Kidney tubule cell (primary cell): ENCODE results near the gene RGS7.
A peak's percentile ranks its signal among the peaks of the same experiment; 100 is the strongest.

Experiments used
- DNase-seq: peaks from one replicate; pipeline ENCODE4 v3.0.0-alpha.2; 2018; ENCODE audit warnings: low spot score

Gene RGS7

DNA sequence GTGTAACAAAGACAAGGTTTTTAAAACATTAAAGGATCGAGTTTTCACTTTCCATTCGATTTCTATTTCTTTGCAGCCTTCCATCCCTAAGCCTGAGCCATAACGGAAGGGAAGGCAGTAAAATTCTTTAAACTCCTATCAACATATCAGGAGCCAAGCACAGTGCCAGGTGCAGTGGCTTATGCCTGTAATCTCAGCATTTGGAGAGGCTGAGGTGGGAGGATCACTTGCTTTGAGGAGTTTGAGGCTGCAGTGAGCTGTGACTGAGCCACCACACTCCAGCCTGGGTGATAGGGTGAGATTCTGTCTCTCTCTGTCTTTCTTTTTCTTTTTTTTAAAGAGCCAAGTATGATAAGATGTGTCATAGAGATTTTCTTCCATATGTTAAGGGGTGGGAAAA is 527.5 kb downstream of the RGS7 start:
- DNase-seq = no peak

DNA sequence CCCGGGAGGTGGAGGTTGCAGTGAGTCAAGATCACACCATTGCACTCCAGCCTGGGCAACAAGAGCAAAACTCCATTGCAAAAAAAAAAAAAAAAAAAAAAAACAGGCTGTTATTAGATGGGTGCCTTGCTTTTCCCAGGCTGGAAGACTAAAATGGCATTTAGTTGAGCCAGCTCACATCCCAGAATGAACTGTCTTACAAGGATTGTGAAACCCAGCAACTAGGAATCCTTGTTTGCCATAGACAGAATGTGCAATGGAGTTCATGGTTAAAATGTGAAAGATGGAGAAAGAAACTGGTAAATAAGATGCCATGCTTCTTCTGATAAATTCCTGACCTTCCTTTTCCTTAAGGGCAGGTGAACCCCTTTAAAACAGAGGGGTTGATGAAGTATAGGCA is 529.2 kb downstream of the RGS7 start:
- DNase-seq = no peak

DNA sequence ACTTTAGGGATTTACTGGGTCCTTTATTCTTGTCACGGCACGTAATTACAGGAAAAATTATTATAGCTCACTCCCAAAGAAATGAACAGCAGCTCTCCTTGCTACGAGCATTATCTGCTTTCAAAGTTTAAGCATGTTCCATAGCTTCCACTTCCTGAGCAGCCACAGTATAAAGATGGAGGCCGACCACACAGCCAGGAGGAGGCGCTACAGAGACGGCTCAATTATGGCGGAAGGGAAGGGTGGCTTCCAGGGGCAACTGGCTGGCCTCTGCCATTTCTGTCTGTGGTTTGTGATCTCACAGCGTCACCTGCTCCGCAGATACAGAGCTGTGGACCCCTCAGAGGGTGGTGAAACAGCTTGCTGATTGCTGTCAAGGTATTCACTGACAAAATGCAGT is 532.8 kb downstream of the RGS7 start:
- no peak for DNase-seq

DNA sequence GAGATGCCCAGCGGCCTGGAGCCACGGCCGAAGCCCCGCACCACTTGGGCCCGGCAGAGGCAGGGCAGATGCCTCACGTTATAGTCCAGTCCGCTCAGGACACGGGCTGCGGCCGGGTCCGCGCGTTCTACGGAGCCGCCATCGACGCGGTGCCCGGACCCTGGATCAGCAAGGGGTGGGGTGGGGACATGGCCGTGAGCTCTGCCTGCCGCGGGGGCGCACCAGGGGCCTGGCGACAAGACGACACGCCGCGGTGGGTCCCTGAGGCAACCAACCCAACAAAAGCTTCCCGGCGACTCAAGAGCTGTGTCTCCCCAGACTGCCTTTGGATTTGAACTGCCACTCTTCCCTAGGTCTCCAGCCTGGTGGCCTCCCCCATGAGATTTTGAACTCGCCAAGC is 533.6 kb downstream of the RGS7 start:
- DNase-seq = no peak

GRCh38 chr1:240821925-240822324 is 535.1 kb downstream of the RGS7 start:
- no peak for DNase-seq

- no peak for DNase-seq
These were observed 536.2 kb downstream of the RGS7 start for GRCh38 chr1:240820816-240821215.

GRCh38 chr1:240816472-240816871 is 540.5 kb downstream of the RGS7 start:
- no peak for DNase-seq

DNA sequence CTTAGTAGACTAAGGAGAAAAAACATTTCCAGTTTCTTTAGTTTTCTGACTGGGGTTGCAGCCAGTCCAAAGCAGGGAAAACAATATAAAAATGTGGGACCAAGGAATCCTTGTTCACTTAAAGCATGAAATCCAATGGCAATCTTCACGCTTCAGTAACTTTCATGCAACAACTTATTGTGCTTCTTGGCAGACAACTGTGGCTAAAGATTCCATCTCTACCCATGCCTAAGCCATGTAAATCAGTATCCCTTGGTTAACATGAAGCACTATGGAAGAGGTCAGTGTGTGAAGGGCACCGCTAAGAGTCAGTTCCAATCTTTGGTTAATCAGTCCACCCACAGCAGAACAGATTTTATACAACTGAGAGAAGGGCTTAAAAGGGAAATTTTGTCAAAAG is 543.3 kb downstream of the RGS7 start:
- DNase-seq = peak; percentile 23

DNA sequence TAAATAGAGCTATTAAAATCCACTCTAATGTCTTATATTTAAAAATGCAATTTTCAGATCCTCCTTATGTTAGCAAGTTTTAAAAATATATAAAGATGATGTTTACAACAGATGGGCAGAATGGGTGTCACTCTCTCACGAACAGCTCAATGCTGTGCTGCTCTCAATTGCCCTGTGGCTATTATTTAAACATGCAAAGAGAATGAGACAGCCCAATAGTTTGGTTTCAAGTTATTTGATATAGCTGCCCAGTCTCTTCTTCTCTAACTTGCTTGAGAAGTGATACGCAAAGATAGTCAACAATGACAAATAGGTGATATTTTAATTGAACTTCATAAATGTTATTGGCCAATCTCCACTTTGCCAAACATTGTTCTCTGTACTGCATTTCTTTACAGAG is 545.7 kb downstream of the RGS7 start:
- DNase-seq = no peak

GRCh38 chr1:240808381-240808780 is 548.6 kb downstream of the RGS7 start:
- DNase-seq = no peak

DNA sequence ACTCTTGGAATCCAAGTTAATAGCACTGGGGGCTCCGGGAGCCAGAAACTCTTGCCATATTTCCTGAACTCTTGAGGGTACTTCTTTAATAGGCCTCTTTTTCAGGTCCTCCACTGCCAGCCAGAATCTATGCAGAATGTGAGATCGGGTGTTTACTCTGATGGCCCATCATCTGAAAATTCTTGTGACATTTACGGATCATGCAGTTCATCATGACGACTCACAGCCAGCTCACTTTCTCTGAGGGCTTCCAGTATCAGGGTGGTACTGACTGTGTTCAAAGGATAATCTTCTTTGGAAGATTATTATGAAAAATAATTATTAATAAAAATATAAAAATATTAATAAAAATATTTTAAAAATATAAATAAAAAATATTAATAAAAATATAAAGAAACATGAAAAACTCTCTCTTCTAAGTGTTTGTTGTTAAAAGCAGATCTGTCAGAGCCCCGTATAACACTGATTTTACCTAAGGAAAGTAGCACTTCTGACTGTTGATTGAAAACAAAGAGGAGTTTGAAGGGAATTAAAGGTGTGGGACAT is 550.7 kb downstream of the RGS7 start:
- DNase-seq = peak; percentile 19

DNA sequence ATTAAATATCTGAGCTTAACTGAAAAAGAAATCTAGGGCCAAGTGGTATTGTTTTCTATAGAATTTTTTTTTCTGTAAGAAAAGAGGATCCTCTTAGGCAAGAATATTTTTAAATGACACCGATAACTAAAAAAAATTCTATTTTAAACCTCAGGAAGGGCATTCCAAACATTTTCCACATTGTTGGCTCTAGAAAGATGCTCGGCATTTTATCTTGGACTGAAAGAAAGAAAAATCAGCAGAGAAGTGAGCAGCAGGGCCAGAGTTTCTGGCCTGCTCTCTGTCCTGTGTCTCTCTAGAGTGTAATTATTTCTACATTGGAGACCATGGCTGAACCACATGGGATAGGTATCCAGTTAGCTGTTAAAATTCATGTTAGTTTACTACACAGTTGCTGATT is 552.5 kb downstream of the RGS7 start:
- DNase-seq = no peak

- DNase-seq = peak; percentile 70
These were observed 553.9 kb downstream of the RGS7 start for GRCh38 chr1:240803151-240803550.

- DNase-seq = no peak
These were observed 554.7 kb downstream of the RGS7 start for GRCh38 chr1:240802271-240802670.

DNA sequence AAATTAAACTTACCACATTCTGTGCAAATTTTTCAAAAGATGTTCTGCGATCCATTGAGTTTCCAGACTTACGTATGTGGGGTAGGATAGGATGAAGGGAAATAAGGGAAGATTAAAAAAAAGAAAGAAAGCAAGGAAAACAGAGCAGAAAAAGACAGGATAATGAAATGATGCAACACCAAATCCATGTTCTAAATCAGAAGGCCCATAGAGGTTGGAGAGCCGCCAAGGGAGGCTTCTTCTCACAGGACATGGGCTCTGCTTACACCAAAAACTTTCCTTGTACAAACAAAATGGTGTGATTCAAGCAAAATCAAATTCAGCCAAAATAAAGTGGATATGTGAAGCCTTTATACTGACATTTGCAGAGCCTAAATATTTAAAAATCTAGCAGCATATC is 555.6 kb downstream of the RGS7 start:
- DNase-seq = no peak

- no peak for DNase-seq
These were observed 556.7 kb downstream of the RGS7 start for GRCh38 chr1:240800291-240800690.

- peak; percentile 76 for DNase-seq
These were observed 560.0 kb downstream of the RGS7 start for GRCh38 chr1:240797050-240797449.

GRCh38 chr1:240794046-240794843 is 562.8 kb downstream of the RGS7 start:
- DNase-seq = no peak

GRCh38 chr1:240792915-240793529 is 564.0 kb downstream of the RGS7 start:
- no peak for DNase-seq

GRCh38 chr1:240790856-240791255 is 566.1 kb downstream of the RGS7 start:
- DNase-seq = no peak

GRCh38 chr1:240786880-240787279 is 570.1 kb downstream of the RGS7 start:
- DNase-seq = no peak

GRCh38 chr1:240784776-240785175 is 572.2 kb downstream of the RGS7 start:
- no peak for DNase-seq

DNA sequence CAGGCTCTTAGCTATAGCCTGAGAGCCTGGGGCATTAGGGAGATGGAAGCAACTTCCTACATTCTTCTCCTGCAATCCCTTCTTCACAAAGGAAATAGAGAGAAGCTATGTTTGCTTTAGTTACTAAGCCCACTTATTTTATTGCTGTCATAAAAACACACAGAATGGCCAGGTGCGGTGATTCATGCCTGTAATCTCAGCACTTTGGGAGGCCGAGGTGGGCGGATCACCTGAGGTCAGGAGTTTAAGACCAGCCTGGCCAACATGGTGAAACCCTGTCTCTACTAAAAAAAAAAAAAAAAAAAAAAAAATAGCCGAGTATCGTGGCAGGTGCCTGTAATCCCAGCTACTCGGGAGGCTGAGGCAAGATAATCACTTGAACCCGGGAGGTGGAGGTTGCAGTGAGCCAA is 573.3 kb downstream of the RGS7 start:
- DNase-seq = peak; percentile 57

DNA sequence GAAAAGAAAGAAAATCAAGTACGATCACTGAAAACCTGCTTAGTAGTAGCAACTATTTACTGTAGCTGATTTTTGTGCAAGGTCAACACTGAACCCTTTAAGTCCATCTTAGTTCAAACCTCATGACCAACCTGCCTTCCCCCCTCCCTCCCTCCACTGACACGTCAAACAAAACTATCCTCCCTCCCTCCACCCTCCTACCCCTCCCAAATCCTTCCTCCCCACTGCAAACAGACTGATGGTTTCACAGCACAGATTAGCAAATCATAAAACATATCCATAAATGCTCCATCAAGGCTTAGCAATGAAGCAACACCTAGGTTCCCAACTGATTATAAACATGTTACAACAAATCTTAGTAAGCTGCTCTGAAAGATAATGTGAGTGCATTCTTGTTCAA is 580.8 kb downstream of the RGS7 start:
- DNase-seq = no peak
